ENCODE measurements around the gene TENT4B.
"Not testable (repeated sequence)": the region's sequence is repeated elsewhere in the genome, so short reads cannot be mapped to it uniquely, and the experiment has no call there.

Gene TENT4B

DNA sequence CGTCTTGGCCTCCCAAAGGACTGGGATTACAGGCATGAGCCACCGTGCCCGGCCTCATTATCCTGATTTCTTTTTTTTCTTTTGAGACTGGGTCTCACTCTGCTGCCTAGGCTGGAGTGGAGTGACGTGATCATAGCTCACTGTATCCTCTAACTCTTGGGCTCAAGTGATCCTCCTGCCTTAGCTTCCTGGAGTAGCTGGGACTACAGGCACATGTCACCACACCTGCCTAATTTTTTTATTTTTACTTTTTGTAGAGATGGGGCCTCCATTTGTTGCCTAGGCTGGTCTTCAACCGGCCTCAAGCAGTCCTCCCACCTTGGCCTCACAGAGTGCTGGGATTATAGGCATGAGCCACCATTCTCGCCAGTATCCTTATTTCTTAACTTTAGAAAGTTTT, 3.5 kb downstream of the TENT4B start:
- Histone ChIP-seq H3K4me1 (ENCODE audit: control insufficient read depth, low read depth, low read length) (peaks cover 18% of the 10 kb centered on the region), H3K9me3 (ENCODE audit: control insufficient read depth, low read depth, low read length) (no peaks in the 10 kb centered on the region), H3K4me3 (ENCODE audit: low read length) (no peak overlapping the region), H3K36me3 (ENCODE audit: control insufficient read depth, low read depth, low read length) (no peaks in the 10 kb centered on the region), H3K27me3 (ENCODE audit: control insufficient read depth, insufficient read depth, low read length) (peaks cover 5% of the 10 kb centered on the region), H3K9ac (ENCODE audit: low read length) (no peak overlapping the region), H3K27ac (ENCODE audit: low read length) (no peak overlapping the region)

DNA sequence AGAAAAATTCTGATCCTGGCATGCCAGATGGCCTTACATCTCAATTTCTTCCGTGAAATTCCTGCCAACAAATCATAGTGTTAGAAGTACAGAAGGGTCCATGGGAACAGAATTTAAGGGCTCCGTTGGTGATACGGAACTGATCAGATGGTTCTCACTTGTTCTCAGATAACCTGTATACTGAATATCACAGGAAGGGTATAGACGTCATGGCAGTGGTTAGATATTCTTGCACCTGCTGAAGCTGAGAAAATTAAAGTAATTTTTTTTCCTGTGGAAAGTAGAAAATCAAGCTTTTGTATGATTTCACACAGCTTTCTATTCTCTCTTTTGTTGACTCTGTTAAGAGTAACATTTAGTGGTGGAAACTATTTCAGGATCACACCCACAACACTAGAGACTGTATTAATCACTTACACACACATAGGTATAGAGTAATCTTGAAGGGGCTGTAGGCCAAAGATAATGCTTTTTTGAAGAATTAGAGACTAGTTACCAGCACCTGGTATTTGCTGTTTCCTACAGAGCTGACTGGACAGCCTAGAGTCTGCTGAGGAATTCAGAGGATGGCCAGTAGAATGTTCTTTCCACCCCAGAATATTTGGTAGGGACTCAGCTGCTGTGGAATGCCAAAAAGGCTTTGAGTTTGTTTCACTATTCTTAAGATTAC, 7.5 kb downstream of the TENT4B start:
- no peaks in the 10 kb centered on the region for H3K9me3 ChIP-seq (ENCODE audit: control insufficient read depth, low read depth, low read length)
- H3K27ac ChIP-seq (ENCODE audit: low read length) = no peak overlapping the region
- peaks cover 4% of the 10 kb centered on the region for H3K4me1 ChIP-seq (ENCODE audit: control insufficient read depth, low read depth, low read length)
- H3K36me3 ChIP-seq (ENCODE audit: control insufficient read depth, low read depth, low read length) = no peaks in the 10 kb centered on the region
- H3K27me3 ChIP-seq (ENCODE audit: control insufficient read depth, insufficient read depth, low read length) = no peaks in the 10 kb centered on the region
- H3K4me3 ChIP-seq (ENCODE audit: low read length) = no peak overlapping the region
- no peak overlapping the region for H3K9ac ChIP-seq (ENCODE audit: low read length)

DNA sequence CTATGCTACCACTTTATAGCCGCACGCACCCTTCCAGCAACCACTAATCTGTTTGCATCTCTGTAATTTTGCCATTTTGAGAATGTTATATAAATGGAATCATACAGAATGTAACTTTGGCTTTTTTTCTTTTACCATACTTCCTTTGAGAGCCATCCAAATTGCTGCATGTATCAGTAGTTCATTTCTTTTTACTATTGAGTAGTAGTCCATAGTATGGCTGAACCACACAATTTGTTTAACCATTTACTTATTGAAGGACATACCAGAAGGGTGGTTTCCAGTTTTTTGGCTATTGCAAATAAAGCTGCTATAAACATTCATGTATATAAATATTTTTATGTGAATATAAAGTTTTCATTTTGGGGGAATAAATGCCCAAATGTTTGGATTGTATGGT, 8.8 kb downstream of the TENT4B start:
- Histone ChIP-seq H3K36me3 (ENCODE audit: control insufficient read depth, low read depth, low read length) (no peaks in the 10 kb centered on the region), H3K4me1 (ENCODE audit: control insufficient read depth, low read depth, low read length) (no peaks in the 10 kb centered on the region), H3K9me3 (ENCODE audit: control insufficient read depth, low read depth, low read length) (no peaks in the 10 kb centered on the region), H3K27me3 (ENCODE audit: control insufficient read depth, insufficient read depth, low read length) (no peaks in the 10 kb centered on the region), H3K9ac (ENCODE audit: low read length) (no peak overlapping the region), H3K27ac (ENCODE audit: low read length) (no peak overlapping the region), H3K4me3 (ENCODE audit: low read length) (no peak overlapping the region)

DNA sequence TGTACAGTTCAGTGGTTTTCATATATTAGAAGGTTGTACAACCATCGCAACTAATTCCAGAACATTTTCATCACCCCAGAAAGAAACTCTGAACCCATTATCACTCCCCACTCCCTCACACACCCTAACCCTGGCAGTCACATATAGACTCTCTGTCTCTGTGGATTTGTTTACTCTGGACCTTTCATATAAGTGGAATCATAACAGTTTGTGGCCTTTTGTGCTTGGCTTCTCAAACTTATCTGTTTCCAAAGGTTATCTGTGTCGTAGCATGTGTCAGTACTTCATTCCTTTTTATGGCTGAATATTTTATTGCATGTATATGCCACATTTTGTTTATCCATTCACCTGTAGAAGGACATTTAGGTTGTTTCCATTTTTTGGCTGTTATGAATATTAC, 12.4 kb downstream of the TENT4B start:
- no peaks in the 10 kb centered on the region for H3K9me3 ChIP-seq (ENCODE audit: control insufficient read depth, low read depth, low read length)
- no peaks in the 10 kb centered on the region for H3K36me3 ChIP-seq (ENCODE audit: control insufficient read depth, low read depth, low read length)
- H3K27me3 ChIP-seq (ENCODE audit: control insufficient read depth, insufficient read depth, low read length) = no peaks in the 10 kb centered on the region
- no peaks in the 10 kb centered on the region for H3K4me1 ChIP-seq (ENCODE audit: control insufficient read depth, low read depth, low read length)
- no peak overlapping the region for H3K9ac ChIP-seq (ENCODE audit: low read length)
- H3K27ac ChIP-seq (ENCODE audit: low read length) = no peak overlapping the region
- H3K4me3 ChIP-seq (ENCODE audit: low read length) = no peak overlapping the region

DNA sequence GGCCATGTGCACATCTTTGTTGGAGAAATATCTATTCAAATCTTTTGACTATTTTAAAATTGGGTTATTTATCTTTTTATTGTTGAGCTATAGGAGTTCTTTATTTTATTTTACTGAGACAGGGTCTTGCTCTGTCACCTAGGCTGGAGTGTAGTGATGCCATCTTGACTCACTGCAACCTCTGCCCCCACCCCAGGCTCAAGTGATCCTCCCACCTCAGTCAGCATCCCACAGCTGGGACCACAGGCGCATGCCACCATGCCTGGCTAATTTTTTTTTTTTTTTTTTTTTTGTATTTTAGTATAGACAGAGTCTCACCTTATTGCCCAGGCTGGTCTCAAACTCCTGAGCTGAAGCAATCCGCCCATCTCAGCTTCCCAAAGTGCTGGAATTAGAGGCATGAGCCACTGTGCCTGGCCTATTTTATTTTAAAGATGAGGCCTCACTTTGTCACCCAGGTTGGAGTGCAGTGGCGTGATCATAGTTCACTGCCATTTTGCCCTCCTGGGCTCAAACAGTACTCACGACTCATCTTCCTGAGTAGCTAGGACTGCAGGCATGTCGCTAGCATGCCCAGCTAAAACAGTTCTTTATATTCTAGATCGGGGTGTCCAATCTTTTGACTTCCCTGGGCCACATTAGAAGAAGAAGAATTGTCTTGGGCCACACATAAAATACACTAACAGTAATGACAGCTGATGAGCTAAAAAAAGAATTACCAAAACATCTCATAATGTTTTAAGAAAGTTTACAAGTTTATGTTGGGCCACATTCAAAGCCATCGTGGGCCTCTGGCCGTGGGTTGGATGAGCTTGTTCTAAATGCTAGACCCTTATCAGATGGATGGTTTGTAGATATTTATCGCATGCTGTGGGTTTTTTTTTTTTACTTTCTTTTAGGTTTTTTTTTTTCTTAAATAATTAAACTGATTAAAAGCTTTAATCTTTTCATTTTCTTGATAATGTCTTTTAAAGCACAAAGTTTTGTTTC, 13.7 kb downstream of the TENT4B start:
- Histone ChIP-seq H3K4me3 (ENCODE audit: low read length) (no peak overlapping the region), H3K27ac (ENCODE audit: low read length) (no peak overlapping the region), H3K9me3 (ENCODE audit: control insufficient read depth, low read depth, low read length) (no peaks in the 10 kb centered on the region), H3K9ac (ENCODE audit: low read length) (no peak overlapping the region), H3K36me3 (ENCODE audit: control insufficient read depth, low read depth, low read length) (no peaks in the 10 kb centered on the region), H3K27me3 (ENCODE audit: control insufficient read depth, insufficient read depth, low read length) (no peaks in the 10 kb centered on the region), H3K4me1 (ENCODE audit: control insufficient read depth, low read depth, low read length) (no peaks in the 10 kb centered on the region)

DNA sequence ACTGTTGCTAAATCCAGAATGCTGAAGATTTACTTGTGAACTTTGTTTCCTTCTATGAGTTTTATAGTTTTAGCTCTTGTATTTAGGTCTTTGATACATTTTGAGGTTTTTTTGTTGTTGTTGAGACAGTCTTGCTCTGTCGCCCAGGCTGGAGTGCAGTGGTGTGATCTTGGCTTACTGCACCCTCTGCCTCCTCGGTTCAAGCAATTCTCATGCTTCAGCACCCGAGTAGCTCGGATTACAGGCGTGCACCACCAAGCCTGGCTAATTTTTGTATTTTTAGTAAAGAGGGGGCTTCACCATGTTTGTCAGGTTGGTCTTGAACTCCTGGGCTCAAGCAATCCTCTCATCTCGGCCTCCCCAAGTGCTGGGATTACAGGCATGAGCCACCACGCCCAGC, 14.4 kb downstream of the TENT4B start:
- no peak overlapping the region for H3K9ac ChIP-seq (ENCODE audit: low read length)
- H3K27ac ChIP-seq (ENCODE audit: low read length) = no peak overlapping the region
- no peaks in the 10 kb centered on the region for H3K27me3 ChIP-seq (ENCODE audit: control insufficient read depth, insufficient read depth, low read length)
- H3K36me3 ChIP-seq (ENCODE audit: control insufficient read depth, low read depth, low read length) = no peaks in the 10 kb centered on the region
- H3K4me1 ChIP-seq (ENCODE audit: control insufficient read depth, low read depth, low read length) = no peaks in the 10 kb centered on the region
- H3K9me3 ChIP-seq (ENCODE audit: control insufficient read depth, low read depth, low read length) = no peaks in the 10 kb centered on the region
- no peak overlapping the region for H3K4me3 ChIP-seq (ENCODE audit: low read length)

DNA sequence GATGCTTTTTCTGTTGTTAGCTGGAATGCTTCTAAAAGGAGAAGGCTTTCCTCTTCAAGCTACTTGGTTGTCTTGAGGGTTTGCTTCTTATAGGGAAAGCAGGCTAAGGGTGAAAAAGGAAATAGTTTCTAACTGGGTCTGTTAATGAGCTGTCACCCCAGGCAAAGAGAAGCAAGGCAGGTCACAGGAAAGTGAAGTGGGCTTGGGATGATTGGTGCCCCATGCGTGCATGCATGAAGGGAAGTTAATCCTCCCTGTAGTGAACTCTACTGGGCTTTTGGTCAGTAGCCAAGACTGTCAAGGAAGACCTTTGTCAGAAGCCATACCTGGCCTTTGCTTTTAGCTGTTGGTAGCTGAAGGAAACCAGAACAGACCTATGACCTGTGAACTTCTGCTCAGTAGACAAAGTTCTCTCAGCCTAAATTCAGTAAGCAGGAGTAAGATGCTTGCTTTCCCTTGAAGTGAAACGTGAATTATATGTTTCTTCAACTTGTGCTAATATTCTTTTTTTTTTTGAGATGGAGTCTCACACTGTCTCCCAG, 16.5 kb downstream of the TENT4B start:
- Histone ChIP-seq H3K36me3 (ENCODE audit: control insufficient read depth, low read depth, low read length) (no peaks in the 10 kb centered on the region), H3K4me1 (ENCODE audit: control insufficient read depth, low read depth, low read length) (no peaks in the 10 kb centered on the region), H3K4me3 (ENCODE audit: low read length) (no peak overlapping the region), H3K27me3 (ENCODE audit: control insufficient read depth, insufficient read depth, low read length) (no peaks in the 10 kb centered on the region), H3K27ac (ENCODE audit: low read length) (no peak overlapping the region), H3K9ac (ENCODE audit: low read length) (no peak overlapping the region), H3K9me3 (ENCODE audit: control insufficient read depth, low read depth, low read length) (no peaks in the 10 kb centered on the region)

DNA sequence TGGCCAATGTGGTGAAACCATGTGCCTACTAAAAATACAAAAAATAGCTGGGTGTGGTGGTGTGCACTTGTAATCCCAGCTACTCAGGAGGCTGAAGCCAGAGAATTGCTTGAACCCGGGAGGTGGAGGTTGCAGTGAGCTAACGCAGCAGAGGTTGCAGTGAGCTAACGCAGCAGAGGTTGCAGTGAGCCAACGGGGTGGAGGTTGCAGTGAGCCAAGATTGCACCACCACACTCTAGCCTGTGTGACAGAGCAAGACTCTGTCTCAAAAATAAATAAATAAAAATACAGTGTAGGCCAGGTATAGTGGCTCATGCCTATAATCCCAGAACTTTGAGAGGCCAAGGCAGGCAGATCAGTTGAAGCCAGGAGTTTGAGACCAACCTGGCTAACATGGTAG, 18.7 kb downstream of the TENT4B start:
- not testable (repeated sequence) for H3K27ac ChIP-seq (ENCODE audit: low read length); H3K27me3 ChIP-seq (ENCODE audit: control insufficient read depth, insufficient read depth, low read length); H3K36me3 ChIP-seq (ENCODE audit: control insufficient read depth, low read depth, low read length); H3K9ac ChIP-seq (ENCODE audit: low read length); H3K4me1 ChIP-seq (ENCODE audit: control insufficient read depth, low read depth, low read length); H3K4me3 ChIP-seq (ENCODE audit: low read length); H3K9me3 ChIP-seq (ENCODE audit: control insufficient read depth, low read depth, low read length)

DNA sequence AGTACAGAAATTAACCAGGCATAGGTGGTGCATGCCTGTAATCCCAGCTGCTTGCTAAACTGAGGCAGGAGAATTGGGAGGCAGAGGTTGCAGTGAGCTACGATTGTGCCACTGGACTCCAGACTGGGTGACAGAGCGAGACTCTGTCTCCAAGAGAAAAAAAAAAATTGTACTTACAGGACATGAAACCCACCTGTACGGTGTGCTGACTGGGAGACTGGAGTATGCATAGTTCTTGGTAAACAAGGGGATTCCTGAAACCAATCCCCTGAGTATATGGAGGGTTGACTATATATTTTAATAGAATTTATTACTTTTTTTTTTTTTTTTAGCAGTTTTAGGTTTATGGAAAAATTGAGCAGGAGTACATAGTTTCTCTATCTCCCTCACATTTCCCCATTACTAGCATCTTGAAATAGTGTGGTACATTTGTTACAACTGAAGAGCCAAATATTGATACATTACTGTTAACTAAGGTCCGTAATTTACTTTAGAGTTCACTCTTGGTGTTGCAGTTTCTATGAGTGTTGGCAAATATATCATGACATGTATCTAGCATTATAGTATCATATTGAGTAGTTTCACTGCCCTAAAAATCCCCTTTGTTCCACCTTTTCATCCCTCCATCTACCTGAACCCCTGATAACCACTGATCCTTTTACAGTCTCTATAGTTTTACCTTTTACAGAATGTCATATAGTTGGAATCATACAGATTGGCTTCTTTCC, 19.3 kb downstream of the TENT4B start:
- Histone ChIP-seq H3K9me3 (ENCODE audit: control insufficient read depth, low read depth, low read length) (no peaks in the 10 kb centered on the region), H3K4me1 (ENCODE audit: control insufficient read depth, low read depth, low read length) (no peaks in the 10 kb centered on the region), H3K9ac (ENCODE audit: low read length) (no peak overlapping the region), H3K36me3 (ENCODE audit: control insufficient read depth, low read depth, low read length) (no peaks in the 10 kb centered on the region), H3K27me3 (ENCODE audit: control insufficient read depth, insufficient read depth, low read length) (no peaks in the 10 kb centered on the region), H3K4me3 (ENCODE audit: low read length) (no peak overlapping the region), H3K27ac (ENCODE audit: low read length) (no peak overlapping the region)

DNA sequence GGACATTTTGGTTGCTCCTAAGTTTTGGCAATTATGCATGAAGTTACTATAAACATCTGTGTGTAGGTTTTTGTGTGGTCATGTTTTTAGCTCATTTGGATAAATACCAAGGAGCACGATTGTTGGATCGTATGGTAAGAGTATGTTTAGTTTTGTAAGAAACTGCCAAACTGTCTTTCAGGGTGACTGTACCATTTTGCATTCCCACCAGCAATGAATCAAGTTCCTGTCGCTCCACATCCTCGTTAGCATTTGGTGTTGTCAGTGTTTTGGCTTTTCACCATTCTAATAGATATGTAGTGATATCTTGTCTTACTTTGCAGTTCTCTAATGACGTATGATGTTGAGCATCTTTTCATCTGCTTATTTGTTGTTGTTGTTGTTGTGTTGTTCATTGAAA, 20.2 kb downstream of the TENT4B start:
- no peaks in the 10 kb centered on the region for H3K9me3 ChIP-seq (ENCODE audit: control insufficient read depth, low read depth, low read length)
- no peaks in the 10 kb centered on the region for H3K27me3 ChIP-seq (ENCODE audit: control insufficient read depth, insufficient read depth, low read length)
- H3K9ac ChIP-seq (ENCODE audit: low read length) = no peak overlapping the region
- no peaks in the 10 kb centered on the region for H3K4me1 ChIP-seq (ENCODE audit: control insufficient read depth, low read depth, low read length)
- no peak overlapping the region for H3K27ac ChIP-seq (ENCODE audit: low read length)
- no peaks in the 10 kb centered on the region for H3K36me3 ChIP-seq (ENCODE audit: control insufficient read depth, low read depth, low read length)
- no peak overlapping the region for H3K4me3 ChIP-seq (ENCODE audit: low read length)

DNA sequence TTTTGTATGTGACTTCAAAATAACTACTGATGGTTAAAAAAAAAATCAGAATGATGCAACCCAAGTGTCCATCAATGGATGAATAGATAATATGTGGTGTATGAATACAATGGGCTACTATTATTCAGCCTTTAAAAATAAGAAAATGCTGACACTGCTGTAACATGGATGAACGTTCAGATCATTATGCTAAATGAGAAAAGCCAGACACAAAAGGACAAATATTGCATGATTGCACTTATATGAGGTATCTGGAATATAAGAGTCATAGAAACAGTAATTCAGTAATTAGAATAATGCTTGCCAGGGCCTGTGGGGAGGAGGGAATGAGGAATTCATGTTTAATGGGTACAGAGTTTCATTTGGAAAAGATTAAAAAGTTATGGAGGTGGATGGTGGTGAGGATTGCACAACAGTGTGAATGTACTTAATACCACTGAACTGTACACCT, 25.4 kb downstream of the TENT4B start:
- H3K9ac ChIP-seq (ENCODE audit: low read length) = no peak overlapping the region
- no peaks in the 10 kb centered on the region for H3K4me1 ChIP-seq (ENCODE audit: control insufficient read depth, low read depth, low read length)
- no peaks in the 10 kb centered on the region for H3K27me3 ChIP-seq (ENCODE audit: control insufficient read depth, insufficient read depth, low read length)
- no peaks in the 10 kb centered on the region for H3K36me3 ChIP-seq (ENCODE audit: control insufficient read depth, low read depth, low read length)
- H3K27ac ChIP-seq (ENCODE audit: low read length) = no peak overlapping the region
- H3K4me3 ChIP-seq (ENCODE audit: low read length) = no peak overlapping the region
- H3K9me3 ChIP-seq (ENCODE audit: control insufficient read depth, low read depth, low read length) = no peaks in the 10 kb centered on the region

All from iPS-18a (cell line).